ENCODE data around the gene FGF4. TPM values are rescaled to one million over a fixed set of nuclear protein-coding genes. Genes with fewer than 3 reads are reported as not detected.

FGF4 gene
- total and polyA plus RNA-seq, 12 donors: not detected

GRCh38 chr11:69821511-69822040 is 46.4 kb upstream of the FGF4 start:
- H3K4me3 ChIP-seq: no peak overlapping the region
- H3K4me1 ChIP-seq (replicated peaks in 1 of 2): no peaks in the 10 kb centered on the region
- no peaks in the 10 kb centered on the region for H3K9me3 ChIP-seq (replicated peaks in 1 of 3)
- 68 to 74% (median 70%) methylated on average over 6 to 17 of the region's 17 CpGs for WGBS, 4 donors
- peaks cover 46% of the 10 kb centered on the region for H3K27me3 ChIP-seq
- TF ChIP-seq POLR2A (IDR thresholded peaks at IDR 0.05) (no peak), CTCF (IDR thresholded peaks at IDR 0.05) (no peak)
- H3K36me3 ChIP-seq (replicated peaks in 1 of 2): no peaks in the 10 kb centered on the region
- DNase-seq: no peak
- intact Hi-C loops (cut with DNase I): no loop called here
- H3K27ac ChIP-seq: no peak overlapping the region

GRCh38 chr11:69820441-69820840 is 45.3 kb upstream of the FGF4 start:
- Histone ChIP-seq H3K27me3 (peaks cover 57% of the 10 kb centered on the region), H3K4me3 (no peak overlapping the region), H3K4me1 (replicated peaks in 1 of 2) (no peaks in the 10 kb centered on the region), H3K36me3 (replicated peaks in 1 of 2) (no peaks in the 10 kb centered on the region), H3K9me3 (replicated peaks in 1 of 3) (no peaks in the 10 kb centered on the region), H3K27ac (no peak overlapping the region)
- DNase-seq: no peak
- TF ChIP-seq POLR2A (IDR thresholded peaks at IDR 0.05) (no peak), CTCF (IDR thresholded peaks at IDR 0.05) (no peak)
- intact Hi-C loops (cut with DNase I): no loop called here
- 58 to 75% (median 69%) methylated on average over 2 to 5 of the region's 5 CpGs for WGBS, 4 donors

GRCh38 chr11:69819541-69820070 is 44.5 kb upstream of the FGF4 start:
- peaks cover 58% of the 10 kb centered on the region for H3K27me3 ChIP-seq
- TF ChIP-seq POLR2A (IDR thresholded peaks at IDR 0.05) (no peak), CTCF (IDR thresholded peaks at IDR 0.05) (no peak)
- 2 to 4% (median 3%) methylated on average over 17 to 40 of the region's 40 CpGs for WGBS, 4 donors
- intact Hi-C loops (cut with DNase I): no loop called here
- H3K9me3 ChIP-seq (replicated peaks in 1 of 3): no peaks in the 10 kb centered on the region
- H3K4me3 ChIP-seq: no peak overlapping the region
- DNase-seq: no peak
- no peaks in the 10 kb centered on the region for H3K36me3 ChIP-seq (replicated peaks in 1 of 2)
- H3K4me1 ChIP-seq (replicated peaks in 1 of 2): no peaks in the 10 kb centered on the region
- H3K27ac ChIP-seq: no peak overlapping the region

GRCh38 chr11:69818603-69819441 is 43.7 kb upstream of the FGF4 start, which contains the start of gene FGF3:
TSS of gene FGF3 (minus strand) at chr11:69819416. CDS start at chr11:69818933, 483 bp downstream.
- H3K27ac ChIP-seq: no peak within 1 kb of the TSS
- H3K9me3 ChIP-seq (replicated peaks in 1 of 3): no peaks in the 10 kb centered on the region
- intact Hi-C loops (cut with DNase I): no loop called here
- 0 to 2% (median 1%) methylated on average over 11 to 103 of the region's 105 CpGs for WGBS, 4 donors
- no peaks in the 10 kb centered on the region for H3K36me3 ChIP-seq (replicated peaks in 1 of 2)
- no peak within 1 kb of the TSS for H3K4me3 ChIP-seq
- peaks cover 58% of the 10 kb centered on the region for H3K27me3 ChIP-seq
- TF ChIP-seq CTCF (IDR thresholded peaks at IDR 0.05) (no peak), POLR2A (IDR thresholded peaks at IDR 0.05) (no peak)
- no peak for DNase-seq
- H3K4me1 ChIP-seq (replicated peaks in 1 of 2): no peaks in the 10 kb centered on the region
